IMR-90 (cell line): ENCODE measurements around the gene ALDH8A1. TPM values are rescaled to one million over a fixed set of nuclear protein-coding genes. Genes with fewer than 3 reads are reported as not detected.

Experiments
- ATAC-seq: fragments of 200-7000 bp; cut with Tn5 transposase; 2 replicates; pipeline ENCODE4 v1.9.1; 2020; ENCODE audit warnings: low read depth, mild to moderate bottlenecking, moderate library complexity
- BruUV-seq: library from RNA; stranded (reverse); fragments of 400-500 nt; replicated peaks from 2 replicates; lab custom pipeline; 2021; lab: Mats Ljungman, UMichigan
- CTCF ChIA-PET: fragments of 300-600 bp; formaldehyde crosslinking; extraction: SDS; loops from one replicate; lab custom pipeline; 2021; ENCODE audit warnings: antibody characterized with exemption; lab: Yijun Ruan, JAX
- POLR2A ChIA-PET: fragments of 300-600 bp; sonication (Branson Sonifier 250); formaldehyde crosslinking; loops from one replicate; lab custom pipeline; 2022; ENCODE audit warnings: antibody characterized with exemption; ENCODE audit not compliant: unreplicated experiment; lab: Charles Lee
- DNase-seq: peaks from one replicate; pipeline ENCODE4 v3.0.0; 2013
- H2AFZ ChIP-seq: replicated peaks from 2 replicates; pipeline ENCODE3; 2013; ENCODE audit warnings: low read length, mild to moderate bottlenecking; ENCODE audit not compliant: poor library complexity
- H2AK5ac ChIP-seq: 2 replicates; pipeline ENCODE4 v1.6.1; 2013; ENCODE audit warnings: low read depth, low read length, inconsistent platforms
- H2AK9ac ChIP-seq: replicated peaks from 2 replicates; pipeline ENCODE3; 2013; ENCODE audit warnings: mild to moderate bottlenecking, low read depth, low read length, moderate library complexity; ENCODE audit not compliant: poor library complexity
- H2BK120ac ChIP-seq: 2 replicates; pipeline ENCODE4 v1.6.1; 2013; ENCODE audit warnings: low read depth, low read length, inconsistent platforms
- H2BK15ac ChIP-seq: 3 replicates; pipeline ENCODE4 v1.6.1; 2013; ENCODE audit warnings: low read depth, low read length, inconsistent platforms
- H2BK20ac ChIP-seq: 2 replicates; pipeline ENCODE4 v1.6.1; 2013; ENCODE audit warnings: low read depth, mild to moderate bottlenecking, inconsistent platforms, low read length, moderate library complexity
- H2BK5ac ChIP-seq: 2 replicates; pipeline ENCODE4 v1.6.1; 2013; ENCODE audit warnings: mild to moderate bottlenecking, low read depth, low read length, inconsistent platforms; ENCODE audit not compliant: poor library complexity, severe bottlenecking
- H3K14ac ChIP-seq: replicated peaks from 2 replicates; pipeline ENCODE4 v1.6.1; 2013; ENCODE audit warnings: low read depth, low read length, inconsistent platforms
- H3K18ac ChIP-seq: 2 replicates; pipeline ENCODE4 v1.6.1; 2013; ENCODE audit warnings: low read depth, low read length, control low read depth
- H3K23ac ChIP-seq: 2 replicates; pipeline ENCODE4 v1.6.1; 2013; ENCODE audit warnings: low read depth, low read length, inconsistent platforms
- H3K27ac ChIP-seq: 2 replicates; pipeline ENCODE4 v1.5.1; 2013; ENCODE audit warnings: mild to moderate bottlenecking, control low read depth, low read length; ENCODE audit not compliant: insufficient read depth
- H3K27me3 ChIP-seq: 2 replicates; pipeline ENCODE4 v1.6.1; 2013; ENCODE audit warnings: low read length; ENCODE audit not compliant: control insufficient read depth, insufficient read depth
- H3K36me3 ChIP-seq: 2 replicates; pipeline ENCODE4 v1.6.1; 2013; ENCODE audit warnings: low read length, mixed read lengths; ENCODE audit not compliant: control insufficient read depth, insufficient read depth
- H3K4ac ChIP-seq: 2 replicates; pipeline ENCODE4 v1.6.1; 2013; ENCODE audit warnings: low read depth, low read length, inconsistent platforms
- H3K4me1 ChIP-seq: 2 replicates; pipeline ENCODE4 v1.6.1; 2013; ENCODE audit warnings: low read length, mixed read lengths; ENCODE audit not compliant: control insufficient read depth, insufficient read depth
- H3K4me2 ChIP-seq: 2 replicates; pipeline ENCODE4 v1.6.1; 2013; ENCODE audit warnings: low read depth, mild to moderate bottlenecking, control low read depth, low read length, moderate library complexity
- H3K4me3 ChIP-seq: 2 replicates; pipeline ENCODE4 v1.5.1; 2013; ENCODE audit warnings: low read depth, mild to moderate bottlenecking, control low read depth, low read length, moderate library complexity; ENCODE audit not compliant: insufficient read depth
- H3K56ac ChIP-seq: 2 replicates; pipeline ENCODE4 v1.6.1; 2013; ENCODE audit warnings: low read length, inconsistent platforms; ENCODE audit not compliant: insufficient read depth; ENCODE audit errors: extremely low read depth
- H3K79me1 ChIP-seq, 2 experiments: 2 replicates each; pipeline ENCODE4 v1.6.1; 2013; ENCODE audit warnings: low read length in 2 of 2, inconsistent platforms in 1 of 2, low read depth in 1 of 2
- H3K9ac ChIP-seq: 2 replicates; pipeline ENCODE4 v1.6.1; 2013; ENCODE audit warnings: low read depth, low read length, control low read depth
- H3K9me1 ChIP-seq: 2 replicates; pipeline ENCODE4 v1.6.1; 2013; ENCODE audit warnings: low read length, inconsistent platforms; ENCODE audit not compliant: insufficient read depth
- H3K9me3 ChIP-seq: 2 replicates; pipeline ENCODE4 v1.6.1; 2013; ENCODE audit warnings: low read length; ENCODE audit not compliant: control insufficient read depth, insufficient read depth
- H4K20me1 ChIP-seq: 2 replicates; pipeline ENCODE4 v1.6.1; 2013; ENCODE audit warnings: low read length, inconsistent platforms; ENCODE audit not compliant: insufficient read depth
- H4K5ac ChIP-seq: 2 replicates; pipeline ENCODE4 v1.6.1; 2013; ENCODE audit warnings: mild to moderate bottlenecking, low read depth, low read length, control low read depth
- H4K8ac ChIP-seq, 2 experiments: 2 replicates each; pipeline ENCODE4 v1.6.1; 2013; ENCODE audit warnings: low read depth in 2 of 2, low read length in 2 of 2, control low read depth in 1 of 2, inconsistent platforms in 1 of 2
- H4K91ac ChIP-seq: 2 replicates; pipeline ENCODE4 v1.6.1; 2013; ENCODE audit warnings: low read depth, low read length, inconsistent platforms; ENCODE audit not compliant: insufficient read depth
- FOS ChIP-seq: fragments of 150-350 bp; IDR thresholded peaks from 2 replicates; pipeline ENCODE4 v1.6.1; 2016; ENCODE audit warnings: low read depth, low read length
- MAFK ChIP-seq: IDR thresholded peaks from 2 replicates; pipeline ENCODE4 v1.6.1; 2012; ENCODE audit warnings: low read depth, low read length, improper control_type of control experiment
- WGBS, 2 experiments: methylation state at CpG; one replicate each; pipeline versions ENCODE4 v1.1.5 to v1.1.7; 2013; ENCODE audit warnings: missing lambda C conversion rate in 2 of 2; ENCODE audit not compliant: insufficient read length in 1 of 2; ENCODE audit errors: extremely low coverage in 2 of 2; 5-methylcytosine and 5-hydroxymethylcytosine counted together
- dilution Hi-C: fragments of 300-500 bp; cut with HindIII; formaldehyde crosslinking; loops from one replicate; pipeline ENCODE4 v1.14.3; 2018; ENCODE audit warnings: low sequenced_read_pairs; ENCODE audit not compliant: unreplicated experiment
- in situ Hi-C: fragments of 300-500 bp; cut with MboI; formaldehyde crosslinking; loops from 3 replicates; pipeline ENCODE4 v1.14.3; 2019; ENCODE audit warnings: low sequenced_read_pairs, inconsistent platforms, mixed read lengths
- intact Hi-C: fragments of 100-400 bp; cut with micrococcal nuclease; formaldehyde crosslinking; loops from 2 replicates; pipeline ENCODE4 v1.10.0; 2022
- polyA plus RNA-seq, 3 experiments: library from polyadenylated mRNA; depleted of rRNA; stranded (reverse); fragments of >200 nt; gene quantifications; 2 replicates each; pipeline ENCODE4 v1.2.3, GENCODE V29; 2012; ENCODE audit warnings: low replicate concordance in 1 of 3
- total RNA-seq: library from RNA; depleted of rRNA; stranded (reverse); fragments of >200 nt; gene quantifications from 2 replicates; pipeline ENCODE4 v1.2.3, GENCODE V29; 2012

ALDH8A1 gene
- total and polyA plus RNA-seq, 2 of the 4 experiments (the other 2 are of a cell fraction) = under 0.01 to 0.15 TPM

GRCh38 chr6:134990262-134990661 lies 40.4 kb upstream of the ALDH8A1 start:
- TF ChIP-seq FOS (no peak), MAFK (peak; percentile 65)
- POLR2A ChIA-PET = no interaction called here

More at GRCh38 chr6:134990262-134990661, 40.4 kb upstream of the ALDH8A1 start:
- no peaks in the 10 kb centered on the region for H3K9me3 ChIP-seq
- H3K4me1 ChIP-seq = no peaks in the 10 kb centered on the region
- H3K36me3 ChIP-seq = peaks cover 8% of the 10 kb centered on the region
- intact Hi-C loops = no loop called here
- dilution Hi-C loops = no loop called here
- no peak overlapping the region for H2BK20ac ChIP-seq
- no peak for DNase-seq
- ATAC-seq = no peak
- H3K23ac ChIP-seq = no peak overlapping the region
- no peak overlapping the region for H2AFZ ChIP-seq
- H2AK5ac ChIP-seq = no peak overlapping the region
- H4K8ac ChIP-seq = no peak overlapping the region
- H2BK120ac ChIP-seq = no peak overlapping the region
- no peaks in the 10 kb centered on the region for H3K27me3 ChIP-seq
- WGBS, 2 experiments = 67% methylated on average over 1 of the region's 3 CpGs; no CpG with 5 or more reads in 1 of the 2 experiments
- no peaks in the 10 kb centered on the region for H4K20me1 ChIP-seq
- no peak overlapping the region for H3K4me3 ChIP-seq
- H3K14ac ChIP-seq = no peak overlapping the region
- no peak overlapping the region for H2BK5ac ChIP-seq
- H3K56ac ChIP-seq = no peak overlapping the region
- H3K4me2 ChIP-seq = no peak overlapping the region
- H3K9ac ChIP-seq = no peak overlapping the region
- H4K5ac ChIP-seq = no peak overlapping the region
- in situ Hi-C loops = no loop called here
- H3K4ac ChIP-seq = no peak overlapping the region
- H2AK9ac ChIP-seq = no peak overlapping the region
- no peaks in the 10 kb centered on the region; a peak in 1 of 4 replicates for H3K79me1 ChIP-seq
- no peak overlapping the region for H3K18ac ChIP-seq
- H4K91ac ChIP-seq = no peak overlapping the region
- no peak overlapping the region for H2BK15ac ChIP-seq
- no peaks in the 10 kb centered on the region; the same call in 1 of the 2 replicates for H3K9me1 ChIP-seq
- CTCF ChIA-PET = no interaction called here
- no TSS peak for BruUV-seq
- H3K27ac ChIP-seq = no peak overlapping the region
